Mucosa of stomach (tissue), 1 donor: ENCODE measurements around the gene COPS7B.

Source experiments
- H3K27me3 ChIP-seq: one replicate; pipeline ENCODE4 v1.7.0; 2013; ENCODE audit warnings: mild to moderate bottlenecking, low read length; ENCODE audit not compliant: control insufficient read depth, insufficient read depth
- H3K36me3 ChIP-seq: one replicate; pipeline ENCODE4 v1.7.0; 2013; ENCODE audit warnings: low read length; ENCODE audit not compliant: control insufficient read depth, insufficient read depth
- H3K4me1 ChIP-seq: one replicate; pipeline ENCODE4 v1.7.0; 2013; ENCODE audit warnings: mild to moderate bottlenecking, low read length; ENCODE audit not compliant: control insufficient read depth, insufficient read depth
- H3K4me3 ChIP-seq: one replicate; pipeline ENCODE4 v1.7.0; 2013; ENCODE audit warnings: low read length
- H3K9ac ChIP-seq: one replicate; pipeline ENCODE4 v1.7.0; 2013; ENCODE audit warnings: mild to moderate bottlenecking, low read length, moderate library complexity
- H3K9me3 ChIP-seq: one replicate; pipeline ENCODE4 v1.7.0; 2013; ENCODE audit warnings: mild to moderate bottlenecking, low read length, moderate library complexity; ENCODE audit not compliant: control insufficient read depth
- donor health status: Pancreatic carcinoma.

Gene COPS7B

DNA sequence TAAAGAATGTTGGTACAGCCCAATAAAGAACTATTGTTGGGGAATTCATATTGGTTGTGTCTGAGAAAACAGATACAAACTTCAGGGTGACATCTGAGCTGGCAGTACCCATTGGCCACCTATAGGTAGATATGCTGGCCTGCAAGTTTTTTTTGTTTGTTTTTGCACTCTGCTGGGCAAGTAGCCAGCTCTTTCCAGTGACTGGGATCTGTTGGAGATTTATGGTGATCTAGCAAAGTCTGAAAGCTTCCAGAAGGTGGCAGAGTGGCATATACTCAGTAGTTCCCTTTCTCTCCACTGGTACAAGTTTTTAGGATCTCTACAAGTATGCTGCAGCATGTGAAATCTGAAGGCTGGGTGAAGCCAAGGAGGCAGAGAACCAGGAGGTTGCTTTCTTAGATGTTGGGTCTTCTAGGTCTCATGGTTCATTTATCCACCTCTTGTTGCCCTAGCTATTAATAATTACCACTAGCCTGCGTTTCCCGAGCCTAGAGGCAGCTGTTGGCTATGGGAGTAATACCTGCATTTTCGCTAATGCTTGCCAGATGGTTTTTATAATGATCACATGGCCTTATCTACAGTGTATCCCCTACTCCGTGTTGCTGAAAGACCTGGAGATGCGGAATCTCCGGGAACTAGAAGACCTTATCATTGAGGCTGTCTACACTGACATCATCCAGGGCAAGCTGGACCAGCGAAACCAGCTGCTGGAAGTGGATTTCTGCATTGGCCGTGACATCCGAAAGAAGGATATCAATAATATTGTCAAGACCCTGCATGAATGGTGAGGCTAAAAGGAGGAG, 9.5 kb downstream of the COPS7B start:
- Histone ChIP-seq H3K9me3 (no peaks in the 10 kb centered on the region), H3K4me3 (no peak overlapping the region), H3K9ac (no peak overlapping the region), H3K4me1 (peaks cover 8% of the 10 kb centered on the region), H3K36me3 (peaks cover 8% of the 10 kb centered on the region), H3K27me3 (no peaks in the 10 kb centered on the region)

DNA sequence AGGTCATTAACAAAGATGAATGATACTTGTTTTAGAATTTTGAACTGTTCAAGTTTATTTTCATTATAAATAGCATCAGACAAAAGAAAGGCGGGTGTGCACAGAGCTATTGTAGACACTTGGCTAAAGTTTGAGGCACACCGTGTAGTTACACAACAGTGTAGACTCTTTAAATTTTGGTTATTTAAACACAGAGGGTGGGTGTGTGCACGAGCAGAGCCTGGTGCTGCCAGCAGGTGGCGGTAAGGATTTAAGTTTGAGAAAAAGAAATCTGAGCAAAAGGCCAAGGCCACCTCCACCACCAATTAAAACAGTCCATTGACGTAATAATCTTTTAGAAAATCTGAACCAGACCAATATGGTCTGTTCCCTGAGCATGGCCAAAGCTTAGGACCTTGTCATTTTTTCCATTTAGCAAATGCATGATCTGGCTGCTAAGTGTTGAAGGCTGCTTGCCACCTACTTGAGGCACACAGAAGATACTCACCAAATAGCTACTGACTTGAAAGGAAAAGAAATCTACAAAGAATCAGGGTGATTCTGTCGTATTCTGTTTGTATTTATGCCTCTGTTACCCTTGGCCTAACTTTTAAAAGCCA, 14.3 kb downstream of the COPS7B start:
- Histone ChIP-seq H3K9me3 (no peaks in the 10 kb centered on the region), H3K27me3 (no peaks in the 10 kb centered on the region), H3K4me1 (peaks cover 3% of the 10 kb centered on the region), H3K36me3 (peaks cover 9% of the 10 kb centered on the region), H3K4me3 (no peak overlapping the region), H3K9ac (no peak overlapping the region)

DNA sequence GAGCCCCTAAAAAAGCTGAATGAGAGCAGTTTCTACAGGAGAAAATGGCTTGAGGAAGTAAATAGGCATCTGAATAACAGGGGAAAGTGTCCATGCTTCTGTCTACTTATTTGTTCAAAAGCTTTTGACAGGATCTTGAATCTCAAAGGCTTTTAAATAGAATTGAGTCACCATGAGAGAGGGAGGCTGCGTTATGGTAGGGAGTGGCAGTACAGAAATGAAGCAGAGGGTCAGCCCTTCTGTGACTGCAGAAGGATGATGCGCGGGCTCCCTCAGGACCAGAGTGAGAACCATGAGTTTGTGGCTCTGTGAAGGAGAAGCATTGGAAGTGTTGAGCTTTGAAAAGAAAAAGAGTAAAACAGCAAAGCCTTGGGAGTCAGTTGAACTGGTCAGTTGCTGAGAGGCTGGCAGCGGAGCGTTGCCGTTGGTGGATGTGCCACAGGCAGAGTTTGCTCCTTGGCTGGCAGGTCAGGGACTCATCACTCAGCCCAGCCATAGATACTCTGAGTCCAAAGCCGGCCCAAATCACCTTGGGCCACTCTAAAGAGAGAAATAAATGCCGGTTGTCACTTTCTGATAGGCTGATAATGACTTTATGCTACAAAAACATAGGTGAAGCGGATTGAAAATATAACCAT, 17.4 kb downstream of the COPS7B start:
- Histone ChIP-seq H3K4me3 (no peak overlapping the region), H3K27me3 (no peaks in the 10 kb centered on the region), H3K9ac (no peak overlapping the region), H3K4me1 (no peaks in the 10 kb centered on the region), H3K36me3 (peaks cover 10% of the 10 kb centered on the region), H3K9me3 (no peaks in the 10 kb centered on the region)

DNA sequence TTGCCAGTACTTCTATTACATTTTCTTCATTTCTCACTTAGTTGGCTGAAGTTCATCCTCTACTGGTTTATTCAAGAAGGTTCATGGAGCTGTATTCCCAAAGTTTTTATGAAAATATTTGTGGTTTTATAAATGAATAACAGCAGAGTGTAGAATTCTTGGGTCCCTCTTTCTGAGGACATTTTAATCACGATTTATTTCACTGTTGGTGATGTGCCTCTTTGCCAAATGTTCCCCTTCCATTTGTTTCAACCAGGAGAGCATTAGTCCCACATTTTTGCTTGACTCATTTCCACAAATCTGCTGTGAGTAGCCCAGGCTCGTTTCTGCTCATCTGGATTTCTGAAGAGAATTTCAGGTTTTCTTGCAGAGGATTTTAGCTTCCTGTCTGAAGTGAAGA, 20.8 kb downstream of the COPS7B start:
- peaks cover 8% of the 10 kb centered on the region for H3K36me3 ChIP-seq
- H3K9me3 ChIP-seq, result no peaks in the 10 kb centered on the region
- no peaks in the 10 kb centered on the region for H3K27me3 ChIP-seq
- no peak overlapping the region for H3K4me3 ChIP-seq
- no peak overlapping the region for H3K9ac ChIP-seq
- no peaks in the 10 kb centered on the region for H3K4me1 ChIP-seq

DNA sequence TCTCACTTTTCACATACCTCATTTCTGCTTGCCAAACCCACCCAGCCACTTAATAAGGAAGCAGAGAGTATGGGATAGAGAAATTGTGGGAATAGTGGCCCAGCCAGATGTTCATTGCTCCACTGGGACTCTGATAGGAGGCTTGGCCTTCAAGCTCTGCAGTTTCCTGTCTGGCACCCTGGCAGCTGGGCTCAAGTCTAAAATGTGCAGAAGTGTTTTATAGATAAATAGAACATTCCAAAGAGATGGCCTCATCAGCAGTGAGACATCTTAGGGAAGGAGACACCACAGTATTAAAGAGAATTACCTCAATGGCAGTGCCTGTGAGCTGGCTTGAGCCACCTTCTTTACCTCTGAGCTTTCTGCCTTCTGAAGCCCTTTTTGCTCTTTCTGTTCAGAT, 24.7 kb downstream of the COPS7B start:
- H3K9me3 ChIP-seq, result no peaks in the 10 kb centered on the region
- peaks cover 5% of the 10 kb centered on the region for H3K36me3 ChIP-seq
- H3K4me3 ChIP-seq, result no peak overlapping the region
- H3K27me3 ChIP-seq, result no peaks in the 10 kb centered on the region
- H3K9ac ChIP-seq, result no peak overlapping the region
- H3K4me1 ChIP-seq, result no peaks in the 10 kb centered on the region

DNA sequence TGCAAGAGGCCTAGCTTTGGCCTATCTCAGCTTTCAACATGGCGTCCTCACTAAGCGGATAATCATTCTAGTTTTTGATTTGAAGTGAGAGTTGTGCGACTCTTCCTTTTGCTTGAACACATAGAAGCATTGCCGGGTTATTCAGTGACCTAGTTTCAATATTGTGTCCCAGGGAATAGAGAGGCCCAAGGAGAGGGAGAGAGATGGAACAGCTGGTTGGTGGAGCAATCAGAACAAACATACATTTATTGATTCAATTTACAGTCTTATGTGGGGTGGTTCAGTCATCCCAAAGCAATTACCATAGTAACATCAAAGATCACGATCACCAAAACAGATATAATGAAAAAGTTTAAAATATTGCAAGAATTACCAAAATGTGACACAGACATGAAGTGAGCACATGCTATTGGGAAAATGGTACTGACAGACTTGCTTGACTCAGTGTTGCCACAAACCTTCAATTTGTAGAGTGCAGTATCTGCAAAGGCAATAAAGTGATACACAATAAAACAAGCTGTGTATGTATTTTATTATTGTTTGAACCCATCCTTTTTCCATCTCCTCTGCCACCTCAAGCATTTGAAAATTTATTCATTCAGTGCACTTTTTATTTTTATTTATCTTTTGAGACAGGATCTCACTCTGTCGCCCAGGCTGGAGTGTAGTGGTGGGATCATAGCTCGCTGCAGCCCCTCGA, 30.2 kb downstream of the COPS7B start:
- Histone ChIP-seq H3K27me3 (no peaks in the 10 kb centered on the region), H3K36me3 (no peaks in the 10 kb centered on the region), H3K4me3 (no peak overlapping the region), H3K9ac (no peak overlapping the region), H3K9me3 (no peaks in the 10 kb centered on the region), H3K4me1 (no peaks in the 10 kb centered on the region)

DNA sequence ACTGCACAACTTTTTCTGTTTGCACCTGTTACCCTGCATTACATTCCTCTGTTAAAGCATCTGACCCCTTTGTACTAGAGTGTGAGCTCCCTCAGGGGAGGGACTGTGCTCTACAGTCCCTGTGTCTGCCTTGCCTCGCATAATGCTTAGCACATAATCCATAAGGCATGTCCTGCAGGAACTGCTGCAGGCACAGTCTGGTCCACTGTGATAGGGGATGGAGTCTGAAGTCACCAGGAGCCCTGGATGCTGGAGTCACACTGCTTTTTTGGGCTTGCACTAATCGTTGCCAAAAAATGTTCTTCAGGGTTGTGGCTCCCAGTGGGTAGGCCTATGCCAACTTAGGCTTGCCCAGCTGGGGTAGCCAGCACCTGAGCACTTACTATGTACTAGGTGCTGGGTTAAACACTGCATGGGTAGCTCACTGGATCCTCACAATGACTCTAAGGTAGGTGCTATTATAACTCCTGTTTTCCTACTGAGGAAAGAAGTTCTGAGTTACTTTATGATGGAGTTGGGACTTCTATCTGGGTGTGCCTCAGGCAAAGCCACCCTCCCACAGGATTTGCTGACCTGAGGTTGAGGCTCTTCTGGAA, 33.3 kb downstream of the COPS7B start:
- H3K27me3 ChIP-seq, result no peaks in the 10 kb centered on the region
- H3K9ac ChIP-seq, result no peak overlapping the region
- no peaks in the 10 kb centered on the region for H3K4me1 ChIP-seq
- H3K36me3 ChIP-seq, result no peaks in the 10 kb centered on the region
- H3K4me3 ChIP-seq, result no peak overlapping the region
- H3K9me3 ChIP-seq, result no peaks in the 10 kb centered on the region

DNA sequence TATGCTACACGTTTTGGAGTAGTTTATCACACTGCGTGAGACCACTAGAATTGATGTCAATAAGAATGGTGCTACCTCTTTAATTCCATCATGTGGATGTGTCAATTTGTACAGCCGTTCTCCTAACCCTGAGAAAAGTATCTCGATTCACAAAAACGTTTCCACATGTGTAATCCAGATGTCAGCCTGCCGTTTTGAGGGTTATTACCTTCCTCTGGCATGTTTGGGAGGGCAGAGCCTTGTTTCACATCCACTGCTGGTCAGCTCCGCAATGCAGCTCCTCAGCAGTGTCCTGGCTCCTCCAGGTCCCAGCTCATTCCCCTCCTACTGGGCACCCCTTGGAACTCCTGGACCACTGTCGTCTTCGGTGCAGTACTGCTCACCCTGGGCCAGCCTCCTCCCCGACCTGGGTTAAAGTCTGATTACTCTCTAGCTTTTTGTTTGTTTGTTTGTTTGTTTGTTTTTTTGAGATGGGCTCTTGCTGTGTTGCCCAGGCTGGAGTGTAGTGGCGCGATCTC, 34.6 kb downstream of the COPS7B start:
- Histone ChIP-seq H3K9me3 (no peaks in the 10 kb centered on the region), H3K4me3 (no peak overlapping the region), H3K4me1 (no peaks in the 10 kb centered on the region), H3K9ac (no peak overlapping the region), H3K27me3 (no peaks in the 10 kb centered on the region), H3K36me3 (no peaks in the 10 kb centered on the region)

DNA sequence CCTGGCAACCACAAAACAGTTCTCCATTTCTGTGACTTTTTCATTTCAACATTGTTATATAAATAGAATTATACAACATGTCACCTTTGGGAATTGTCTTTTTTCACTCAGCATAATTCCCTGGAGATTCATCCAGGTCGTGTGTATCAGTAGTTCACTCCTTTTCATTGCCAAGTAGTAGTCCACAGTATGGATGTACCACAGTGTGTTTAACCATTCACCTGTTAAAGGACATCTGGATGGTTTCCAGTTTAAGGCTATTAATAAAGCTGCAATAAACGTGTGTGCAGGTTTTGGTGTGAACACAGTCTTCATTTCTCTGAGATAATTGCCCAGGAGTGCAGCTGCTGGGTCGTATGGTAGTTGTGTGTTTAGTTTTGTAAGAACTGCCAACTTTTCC, 35.7 kb downstream of the COPS7B start:
- no peaks in the 10 kb centered on the region for H3K4me1 ChIP-seq
- H3K27me3 ChIP-seq, result no peaks in the 10 kb centered on the region
- no peaks in the 10 kb centered on the region for H3K36me3 ChIP-seq
- no peak overlapping the region for H3K4me3 ChIP-seq
- H3K9me3 ChIP-seq, result no peaks in the 10 kb centered on the region
- no peak overlapping the region for H3K9ac ChIP-seq

DNA sequence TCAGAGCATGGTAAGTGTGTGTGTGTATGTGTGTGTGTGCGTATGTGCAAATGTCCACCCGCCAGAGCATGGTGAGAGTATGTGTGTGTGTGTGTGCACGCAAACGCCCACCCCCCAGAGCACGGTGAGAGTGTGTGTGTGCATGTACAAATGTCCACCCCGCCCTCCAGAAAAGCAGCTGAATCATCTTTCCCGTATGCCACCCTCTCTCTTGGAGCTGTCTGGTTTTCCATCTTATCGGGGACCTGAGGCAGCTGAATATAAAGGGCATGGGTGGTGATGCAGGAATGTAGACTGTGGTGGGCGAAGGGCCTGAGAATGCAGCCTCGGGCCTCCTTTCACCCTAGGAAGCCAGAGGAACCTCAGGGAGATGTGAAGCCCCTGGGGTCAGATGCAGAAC, 66.9 kb downstream of the COPS7B start:
- no peak overlapping the region for H3K4me3 ChIP-seq
- no peak overlapping the region for H3K9ac ChIP-seq
- no peaks in the 10 kb centered on the region for H3K9me3 ChIP-seq
- H3K36me3 ChIP-seq, result no peaks in the 10 kb centered on the region
- no peaks in the 10 kb centered on the region for H3K4me1 ChIP-seq
- no peaks in the 10 kb centered on the region for H3K27me3 ChIP-seq

DNA sequence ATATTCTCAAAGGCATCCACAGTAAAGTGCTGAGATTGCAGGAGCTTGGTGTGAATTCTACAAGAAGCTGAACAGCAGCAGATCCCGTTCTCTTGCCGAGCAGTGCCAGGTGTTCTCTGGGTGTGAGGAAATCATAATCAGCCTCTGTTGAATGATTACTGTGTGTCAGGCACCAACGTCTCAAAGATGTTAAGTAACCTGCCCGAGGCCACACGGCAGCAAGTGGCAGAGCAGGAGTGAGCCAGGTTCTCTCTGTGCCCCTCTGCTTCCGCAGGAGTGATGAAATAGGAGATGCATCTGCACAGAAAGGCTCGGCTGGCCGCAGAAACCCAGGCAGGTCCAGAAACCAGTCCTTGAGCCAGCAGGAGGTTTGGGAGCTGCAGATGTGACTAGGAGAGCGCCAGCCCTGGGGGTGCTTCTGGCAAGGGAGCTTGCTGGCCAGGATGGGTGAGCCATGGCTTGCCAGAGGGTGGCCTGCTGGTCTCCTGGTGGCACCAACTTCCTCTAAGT, 68.4 kb downstream of the COPS7B start:
- Histone ChIP-seq H3K4me1 (no peaks in the 10 kb centered on the region), H3K9me3 (no peaks in the 10 kb centered on the region), H3K9ac (no peak overlapping the region), H3K4me3 (no peak overlapping the region), H3K27me3 (no peaks in the 10 kb centered on the region), H3K36me3 (no peaks in the 10 kb centered on the region)
